Regular cardiac myocyte (primary cell): ENCODE results near the gene LSG1. TPM values are rescaled to one million over a fixed set of nuclear protein-coding genes. Genes with fewer than 3 reads are reported as not detected.

Source experiments
- total RNA-seq: library from RNA; depleted of rRNA; stranded (reverse); fragments of >200 nt; gene quantifications from 2 replicates; pipeline ENCODE4 v1.2.3, GENCODE V29; 2014

LSG1 gene
- 31.6 and 37.4 TPM in 2 replicates for total RNA-seq

DNA sequence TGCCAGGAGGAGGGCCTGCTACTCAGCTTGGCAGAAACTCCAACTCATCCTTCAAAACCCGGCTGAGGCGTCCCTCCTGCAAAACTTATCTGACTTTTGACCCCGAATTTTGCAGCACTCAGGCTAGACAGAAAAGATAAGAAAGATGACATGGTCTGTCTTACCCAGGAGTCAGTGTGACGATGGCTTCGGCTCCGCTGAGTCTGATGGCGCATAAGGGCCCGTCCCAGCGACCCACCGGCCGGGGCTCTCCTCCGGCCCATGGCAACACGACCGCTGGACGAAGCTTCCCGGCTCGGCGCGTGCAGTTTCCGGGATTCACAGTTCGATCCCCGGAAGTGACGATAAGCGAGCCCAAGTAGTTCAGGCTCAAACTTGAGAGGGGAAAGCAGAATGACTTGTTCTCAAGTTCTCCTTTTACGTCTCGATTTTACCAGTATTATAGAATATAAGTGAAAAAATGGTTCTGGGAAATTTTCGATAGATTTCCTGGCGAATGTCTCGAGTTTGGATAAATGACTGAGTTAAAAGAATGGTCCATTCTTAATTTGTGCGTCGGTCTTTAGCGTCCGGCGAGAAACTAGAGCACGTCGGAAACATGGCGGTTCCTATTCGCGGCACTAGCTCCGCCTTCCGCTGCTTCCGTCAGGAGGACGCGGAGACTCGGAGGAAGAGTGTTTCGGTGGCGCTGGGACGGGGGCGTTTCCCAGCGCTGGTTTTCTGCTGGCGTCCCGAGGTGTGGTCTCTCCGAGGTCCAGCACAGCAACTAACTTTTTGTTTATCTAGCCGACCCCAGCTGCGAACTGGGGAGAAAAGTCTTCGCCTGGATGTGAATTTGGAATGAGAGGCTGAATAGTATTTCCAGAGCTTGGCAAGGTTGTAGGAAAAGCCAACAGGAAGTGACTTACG is at the start of gene LSG1:
LSG1 (minus strand) TSS at position 292 of the 909 bp plus-strand sequence; CDS start at position 263, 29 bp downstream.

DNA sequence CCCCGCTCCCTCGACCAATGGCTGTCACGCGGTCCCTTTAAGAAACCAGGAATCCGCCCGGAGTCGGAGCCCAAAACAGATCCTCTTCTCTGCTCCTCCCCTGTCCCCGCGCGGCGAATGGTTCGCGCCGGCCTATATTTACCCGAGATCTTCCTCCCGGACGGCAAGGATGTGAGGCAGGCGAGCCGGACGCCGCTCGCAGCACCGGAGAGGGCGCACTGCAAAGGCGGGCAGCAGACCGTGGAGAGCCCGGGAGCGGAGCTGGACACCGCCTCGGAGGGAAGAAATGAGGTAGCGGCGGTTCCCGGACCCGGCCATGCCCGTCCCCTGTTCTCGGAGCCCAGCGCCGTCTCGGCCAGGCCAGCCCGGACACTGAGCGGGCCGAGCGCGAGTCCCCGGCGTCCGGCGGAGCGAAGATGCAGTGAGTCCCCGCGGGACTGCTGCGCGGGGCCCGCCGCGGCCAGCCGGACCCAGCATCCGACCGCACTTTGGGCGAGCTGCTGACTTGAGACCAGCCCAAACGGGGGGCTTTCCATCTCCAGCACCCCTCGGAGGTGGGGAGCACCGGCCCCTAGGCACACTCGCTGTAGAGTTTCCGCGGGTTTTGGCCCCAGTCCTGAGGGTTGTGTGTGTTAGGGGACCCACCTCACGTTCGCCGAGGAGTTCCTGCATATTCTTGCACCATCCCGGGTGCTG is 13.9 kb upstream of the LSG1 start, which contains the start of gene FAM43A:
FAM43A (plus strand) TSS at position 166 of the 696 bp plus-strand sequence. CDS start 944 bp downstream, outside the sequence.

DNA sequence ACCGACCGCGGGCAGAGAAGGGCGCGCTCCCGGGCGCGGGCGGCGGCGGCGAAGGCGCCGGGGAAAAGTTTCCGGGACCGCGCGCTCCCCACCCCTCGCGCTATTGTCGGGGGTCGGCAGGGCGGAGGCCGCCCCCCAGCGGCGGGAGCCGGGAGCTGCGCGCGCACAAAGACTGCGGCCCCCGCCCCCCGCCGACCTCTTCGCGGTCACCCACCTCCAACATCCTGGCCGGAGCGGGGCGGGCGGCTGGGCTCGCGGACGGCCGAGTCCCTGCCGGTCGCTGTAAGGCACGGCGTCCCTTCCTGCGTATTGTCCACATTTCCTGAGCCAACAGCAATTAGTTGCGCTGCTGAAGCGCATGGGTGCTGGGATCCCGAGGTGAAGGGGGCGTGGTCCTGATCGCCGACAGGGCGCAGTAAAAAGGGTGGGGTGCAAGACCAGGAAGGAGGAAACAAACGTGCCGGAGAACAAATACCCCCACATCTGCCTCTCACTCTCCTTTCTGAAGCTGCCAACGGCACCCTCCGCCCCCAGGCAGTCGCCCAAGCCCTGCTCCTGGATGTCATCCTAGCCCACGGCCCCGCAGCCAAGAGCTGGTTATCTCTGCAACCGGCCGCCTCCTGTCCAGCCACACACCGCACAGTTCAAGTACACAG is 38.5 kb downstream of the LSG1 start, which contains the start of gene TMEM44:
TMEM44 (minus strand) TSS at position 71 of the 656 bp plus-strand sequence. CDS start 204 bp downstream, outside the sequence.

Other genes with a start within 250 kb of the LSG1 start
- gene ATP13A3, start 185.2 kb downstream of the LSG1 start, total RNA-seq: 945 and 1,767 TPM in 2 replicates
- gene TMEM44, start 38.8 kb downstream of the LSG1 start, total RNA-seq: 24.0 and 32.4 TPM in 2 replicates
- 33.4 and 78.9 TPM in 2 replicates for gene FAM43A, start 13.7 kb upstream of the LSG1 start, total RNA-seq